GM12892 (cell line): ENCODE results near the gene KAZALD1.
A peak's percentile ranks its signal among the peaks of the same experiment; 100 is the strongest.

ENCODE experiments used
- DNase-seq: peaks from one replicate; pipeline ENCODE4 v3.0.0; 2011; ENCODE audit not compliant: insufficient read length
- FAIRE-seq: peaks from 2 replicates; lab custom pipeline; 2011; peaks lifted over from hg19 to GRCh38; lab: Jason Lieb, UNC
- POLR2A ChIP-seq: IDR thresholded peaks from 2 replicates; pipeline ENCODE4 v1.6.1; 2011; ENCODE audit warnings: low read depth, low read length, control low read depth
- POLR2AphosphoS5 ChIP-seq: IDR thresholded peaks from 2 replicates; pipeline ENCODE4 v1.6.1; 2011; ENCODE audit warnings: low read depth, low read length, control low read depth
- TAF1 ChIP-seq: IDR thresholded peaks from 2 replicates; pipeline ENCODE4 v1.6.1; 2011; ENCODE audit warnings: low read depth, mild to moderate bottlenecking, control low read depth, low read length, borderline replicate concordance

KAZALD1 gene

GRCh38 chr10:101065481-101066145 lies 3.8 kb downstream of the KAZALD1 start:
- DNase-seq = no peak
- FAIRE-seq = no peak
- no peak for TF ChIP-seq TAF1
- TF ChIP-seq POLR2AphosphoS5 = no peak

GRCh38 chr10:101066146-101066895 lies 4.5 kb downstream of the KAZALD1 start:
- FAIRE-seq = peak; percentile 36
- DNase-seq = peak; percentile 58
- TF ChIP-seq POLR2AphosphoS5 (no peak), TAF1 (no peak), POLR2A (no peak)

GRCh38 chr10:101066896-101067355 lies 5.1 kb downstream of the KAZALD1 start:
- DNase-seq (no peak), FAIRE-seq (no peak)
- TF ChIP-seq TAF1 (no peak), POLR2AphosphoS5 (no peak), POLR2A (no peak)

- peak; percentile 77 for DNase-seq
- TF ChIP-seq POLR2A (no peak), POLR2AphosphoS5 (no peak), TAF1 (no peak)
- FAIRE-seq = peak; percentile 92
Observed at GRCh38 chr10:101067356-101068083, 5.7 kb downstream of the KAZALD1 start.

GRCh38 chr10:101069441-101069840 lies 7.7 kb downstream of the KAZALD1 start:
- FAIRE-seq = no peak
- no peak for TF ChIP-seq POLR2AphosphoS5
- no peak for TF ChIP-seq POLR2A
- TF ChIP-seq TAF1 = no peak
- no peak for DNase-seq

GRCh38 chr10:101070098-101070497 lies 8.3 kb downstream of the KAZALD1 start:
- DNase-seq (no peak), FAIRE-seq (no peak)
- TF ChIP-seq POLR2AphosphoS5 (no peak), POLR2A (no peak), TAF1 (no peak)

GRCh38 chr10:101071267-101071884 lies 9.6 kb downstream of the KAZALD1 start:
- no peak for TF ChIP-seq TAF1
- DNase-seq = no peak
- no peak for FAIRE-seq

- no peak for DNase-seq
- no peak for FAIRE-seq
- TF ChIP-seq POLR2A (no peak), TAF1 (no peak), POLR2AphosphoS5 (no peak)
Observed at GRCh38 chr10:101071885-101072433, 10.2 kb downstream of the KAZALD1 start.

- TF ChIP-seq POLR2AphosphoS5 (no peak), TAF1 (no peak), POLR2A (no peak)
- DNase-seq (no peak), FAIRE-seq (no peak)
Observed at GRCh38 chr10:101072923-101073322, 11.1 kb downstream of the KAZALD1 start.

GRCh38 chr10:101073631-101074030 lies 11.8 kb downstream of the KAZALD1 start:
- DNase-seq = no peak
- TF ChIP-seq POLR2A (no peak), POLR2AphosphoS5 (no peak), TAF1 (no peak)
- FAIRE-seq = no peak

- FAIRE-seq = no peak
- TF ChIP-seq POLR2AphosphoS5 (no peak), POLR2A (no peak), TAF1 (no peak)
- DNase-seq = no peak
Observed at GRCh38 chr10:101075775-101076174, 14.0 kb downstream of the KAZALD1 start.
